Measurements from ENCODE around the gene ZMYND10. TPM values are rescaled to one million over a fixed set of nuclear protein-coding genes. Genes with fewer than 3 reads are reported as not detected.

ZMYND10 gene
- not detected for total RNA-seq (ENCODE audit: unreplicated experiment)
- long read RNA-seq = 0 reads

GRCh38 chr3:50345586-50346234 lies at the start of gene ZMYND10:
Gene ZMYND10 (minus strand): TSS chr3:50345732. CDS start chr3:50345579, 153 bp downstream.
- peaks cover 10% of the 10 kb centered on the region for H3K4me1 Mint-ChIP-seq (ENCODE audit: unreplicated experiment)
- no peaks in the 10 kb centered on the region for H3K36me3 Mint-ChIP-seq (ENCODE audit: low read depth, unreplicated experiment)
- no peak for TF ChIP-seq CTCF (IDR thresholded peaks at IDR 0.05; ENCODE audit: unreplicated experiment)
- no peaks in the 10 kb centered on the region for H3K9me3 Mint-ChIP-seq (ENCODE audit: unreplicated experiment)
- H3K27me3 Mint-ChIP-seq (ENCODE audit: unreplicated experiment) = peaks cover 18% of the 10 kb centered on the region
- no peak within 1 kb of the TSS for H3K27ac Mint-ChIP-seq (ENCODE audit: unreplicated experiment)
- H3K4me3 Mint-ChIP-seq (ENCODE audit: unreplicated experiment) = peak within 1 kb of the TSS; percentile 73
- DNase-seq (ENCODE audit: low spot score) = peak; percentile 59

GRCh38 chr3:50393061-50393460 lies 47.5 kb upstream of the ZMYND10 start:
- Mint-ChIP-seq H3K4me3 (ENCODE audit: unreplicated experiment) (no peak overlapping the region), H3K27me3 (ENCODE audit: unreplicated experiment) (peaks cover 6% of the 10 kb centered on the region), H3K9me3 (ENCODE audit: unreplicated experiment) (no peaks in the 10 kb centered on the region), H3K27ac (ENCODE audit: unreplicated experiment) (no peak overlapping the region), H3K36me3 (ENCODE audit: low read depth, unreplicated experiment) (no peaks in the 10 kb centered on the region), H3K4me1 (ENCODE audit: unreplicated experiment) (peaks cover 6% of the 10 kb centered on the region)
- DNase-seq (ENCODE audit: low spot score) = no peak
- no peak for TF ChIP-seq CTCF (IDR thresholded peaks at IDR 0.05; ENCODE audit: unreplicated experiment)

- Mint-ChIP-seq H3K4me1 (ENCODE audit: unreplicated experiment) (peaks cover 6% of the 10 kb centered on the region), H3K27ac (ENCODE audit: unreplicated experiment) (no peak overlapping the region), H3K36me3 (ENCODE audit: low read depth, unreplicated experiment) (no peaks in the 10 kb centered on the region), H3K4me3 (ENCODE audit: unreplicated experiment) (no peak overlapping the region), H3K27me3 (ENCODE audit: unreplicated experiment) (peaks cover 6% of the 10 kb centered on the region), H3K9me3 (ENCODE audit: unreplicated experiment) (no peaks in the 10 kb centered on the region)
- no peak for DNase-seq (ENCODE audit: low spot score)
- TF ChIP-seq CTCF (IDR thresholded peaks at IDR 0.05; ENCODE audit: unreplicated experiment) = no peak
These were observed 46.7 kb upstream of the ZMYND10 start for GRCh38 chr3:50392101-50392715.

- Mint-ChIP-seq H3K36me3 (ENCODE audit: low read depth, unreplicated experiment) (peaks cover 4% of the 10 kb centered on the region), H3K4me1 (ENCODE audit: unreplicated experiment) (peaks cover 2% of the 10 kb centered on the region), H3K27me3 (ENCODE audit: unreplicated experiment) (peaks cover 2% of the 10 kb centered on the region), H3K9me3 (ENCODE audit: unreplicated experiment) (no peaks in the 10 kb centered on the region), H3K4me3 (ENCODE audit: unreplicated experiment) (no peak overlapping the region), H3K27ac (ENCODE audit: unreplicated experiment) (no peak overlapping the region)
- TF ChIP-seq CTCF (IDR thresholded peaks at IDR 0.05; ENCODE audit: unreplicated experiment) = no peak
- no peak for DNase-seq (ENCODE audit: low spot score)
These were observed 45.1 kb upstream of the ZMYND10 start for GRCh38 chr3:50390508-50391224.

- no peak overlapping the region for H3K27ac Mint-ChIP-seq (ENCODE audit: unreplicated experiment)
- no peak overlapping the region for H3K4me3 Mint-ChIP-seq (ENCODE audit: unreplicated experiment)
- peaks cover 4% of the 10 kb centered on the region for H3K36me3 Mint-ChIP-seq (ENCODE audit: low read depth, unreplicated experiment)
- H3K4me1 Mint-ChIP-seq (ENCODE audit: unreplicated experiment) = peaks cover 4% of the 10 kb centered on the region
- TF ChIP-seq CTCF (IDR thresholded peaks at IDR 0.05; ENCODE audit: unreplicated experiment) = no peak
- DNase-seq (ENCODE audit: low spot score) = no peak
- peaks cover 2% of the 10 kb centered on the region for H3K27me3 Mint-ChIP-seq (ENCODE audit: unreplicated experiment)
- H3K9me3 Mint-ChIP-seq (ENCODE audit: unreplicated experiment) = no peaks in the 10 kb centered on the region
These were observed 43.9 kb upstream of the ZMYND10 start for GRCh38 chr3:50389414-50389767.

Measured in endothelial cell (in vitro differentiated cells).